Neuronal stem cell (in vitro differentiated cells): ENCODE results near the gene PSENEN.

ENCODE experiments used
- DNase-seq: peaks from one replicate; pipeline ENCODE4 v3.0.0-alpha.2; 2013; ENCODE audit warnings: low spot score
- H2AFZ ChIP-seq: one replicate; pipeline ENCODE4 v1.6.1; 2013; ENCODE audit warnings: mild to moderate bottlenecking, low read length, inconsistent platforms
- H2AK5ac ChIP-seq: 2 replicates; pipeline ENCODE4 v1.6.1; 2013; ENCODE audit warnings: low read depth, mild to moderate bottlenecking, inconsistent platforms, low read length, moderate library complexity, mixed read lengths
- H2BK120ac ChIP-seq: 2 replicates; pipeline ENCODE4 v1.6.1; 2013; ENCODE audit warnings: low read depth, mild to moderate bottlenecking, inconsistent platforms, low read length, moderate library complexity, mixed read lengths
- H2BK12ac ChIP-seq: one replicate; pipeline ENCODE4 v1.6.1; 2013; ENCODE audit warnings: low read length, inconsistent platforms
- H2BK15ac ChIP-seq: 2 replicates; pipeline ENCODE4 v1.6.1; 2013; ENCODE audit warnings: mild to moderate bottlenecking, low read length, inconsistent platforms, mixed read lengths
- H2BK5ac ChIP-seq: one replicate; pipeline ENCODE4 v1.6.1; 2013; ENCODE audit warnings: inconsistent platforms, mild to moderate bottlenecking, low read length, moderate library complexity
- H3K14ac ChIP-seq: one replicate; pipeline ENCODE4 v1.6.1; 2013; ENCODE audit warnings: low read length, inconsistent platforms
- H3K18ac ChIP-seq: 2 replicates; pipeline ENCODE4 v1.6.1; 2013; ENCODE audit warnings: low read length, inconsistent platforms
- H3K23ac ChIP-seq: 2 replicates; pipeline ENCODE4 v1.6.1; 2013; ENCODE audit warnings: low read depth, mild to moderate bottlenecking, mixed read lengths, low read length, inconsistent platforms; ENCODE audit not compliant: poor library complexity
- H3K27ac ChIP-seq: replicated peaks from 3 replicates; pipeline ENCODE4 v1.5.1; 2013; ENCODE audit warnings: low read length, inconsistent platforms
- H3K27me3 ChIP-seq, 3 experiments: 2 replicates each; pipeline ENCODE4 v1.6.1; 2013; ENCODE audit warnings: low read length in 3 of 3, mild to moderate bottlenecking in 2 of 3, inconsistent platforms in 1 of 3, low read depth in 1 of 3, mixed read lengths in 1 of 3, moderate library complexity in 1 of 3; ENCODE audit not compliant: control insufficient read depth in 3 of 3, insufficient read depth in 3 of 3
- H3K36me3 ChIP-seq, 2 donors: replicated peaks in 1 of 2; 2 replicates each; pipeline ENCODE4 v1.6.1; 2013; ENCODE audit warnings: low read length in 2 of 2; ENCODE audit not compliant: control insufficient read depth in 2 of 2, insufficient read depth in 2 of 2
- H3K4ac ChIP-seq: 2 replicates; pipeline ENCODE4 v1.6.1; 2013; ENCODE audit warnings: inconsistent platforms, mild to moderate bottlenecking, low read length, moderate library complexity
- H3K4me1 ChIP-seq, 2 donors: 1 replicate in 1 of 2; 2 replicates in 1 of 2; pipeline ENCODE4 v1.6.1; 2013; ENCODE audit warnings: low read length in 2 of 2, low read depth in 1 of 2; ENCODE audit not compliant: control insufficient read depth in 2 of 2, insufficient read depth in 1 of 2
- H3K4me2 ChIP-seq: one replicate; pipeline ENCODE4 v1.6.1; 2013; ENCODE audit warnings: mild to moderate bottlenecking, low read length, inconsistent platforms; ENCODE audit not compliant: insufficient read depth, poor library complexity, severe bottlenecking
- H3K4me3 ChIP-seq, 2 donors: 2 replicates each; pipeline ENCODE4 v1.5.1; 2013; ENCODE audit warnings: low read length in 2 of 2, mild to moderate bottlenecking in 2 of 2, inconsistent platforms in 1 of 2, moderate library complexity in 1 of 2
- H3K79me1 ChIP-seq: one replicate; pipeline ENCODE4 v1.6.1; 2013; ENCODE audit warnings: low read depth, mild to moderate bottlenecking, inconsistent platforms, low read length, moderate library complexity
- H3K9ac ChIP-seq: one replicate; pipeline ENCODE4 v1.6.1; 2013; ENCODE audit warnings: mild to moderate bottlenecking, low read depth, low read length, inconsistent platforms; ENCODE audit not compliant: poor library complexity
- H3K9me3 ChIP-seq, 2 donors: replicated peaks in 1 of 2; 2 replicates each; pipeline versions ENCODE3 to v1.6.1; 2013; ENCODE audit warnings: low read length in 2 of 2, mild to moderate bottlenecking in 2 of 2, inconsistent platforms in 1 of 2, low read depth in 1 of 2, mixed read lengths in 1 of 2, moderate library complexity in 1 of 2; ENCODE audit not compliant: control insufficient read depth in 2 of 2, insufficient read depth in 1 of 2
- H4K8ac ChIP-seq: one replicate; pipeline ENCODE4 v1.6.1; 2013; ENCODE audit warnings: low read depth, mild to moderate bottlenecking, inconsistent platforms, low read length, moderate library complexity
- H4K91ac ChIP-seq: one replicate; pipeline ENCODE4 v1.6.1; 2013; ENCODE audit warnings: low read length, low read depth, mild to moderate bottlenecking, inconsistent platforms; ENCODE audit not compliant: poor library complexity
- WGBS, 2 donors: extraction: QIAGEN DNeasy Blood & Tissue Kit; methylation state at CpG; one replicate each; pipeline ENCODE4 v1.1.7; 2013; ENCODE audit warnings: missing lambda C conversion rate in 2 of 2, mixed read lengths in 1 of 2; ENCODE audit not compliant: insufficient read length in 2 of 2, insufficient replicate concordance in 1 of 2; ENCODE audit errors: extremely low coverage in 2 of 2; 5-methylcytosine and 5-hydroxymethylcytosine counted together

PSENEN gene

GRCh38 chr19:35789195-35789977, 43.9 kb downstream of the PSENEN start:
- Histone ChIP-seq H3K23ac (no peak overlapping the region), H2AFZ (no peak overlapping the region), H3K79me1 (peaks cover 1% of the 10 kb centered on the region), H2AK5ac (no peak overlapping the region), H3K4ac (no peak overlapping the region), H3K4me2 (no peak overlapping the region), H3K18ac (no peak overlapping the region), H4K91ac (no peak overlapping the region), H3K36me3 (peaks cover 6 to 30% of the 10 kb centered on the region in 2 donors), H3K4me1 (peaks cover 0 to 3% of the 10 kb centered on the region in 2 donors), H2BK12ac (no peak overlapping the region), H3K27ac (no peak overlapping the region), H3K9me3 (no peaks in the 10 kb centered on the region), H3K27me3 (peaks cover 0 to 5% (median 0%) of the 10 kb centered on the region in 3 experiments), H2BK5ac (no peak overlapping the region), H2BK15ac (no peak overlapping the region), H4K8ac (no peak overlapping the region), H3K14ac (no peak overlapping the region), H3K9ac (peak overlapping the region; percentile 84), H3K4me3 (no peak overlapping the region), H2BK120ac (no peak overlapping the region)
- no peak for DNase-seq
- WGBS, 2 donors = no CpG with 5 or more reads among the region's 11 CpGs

DNA sequence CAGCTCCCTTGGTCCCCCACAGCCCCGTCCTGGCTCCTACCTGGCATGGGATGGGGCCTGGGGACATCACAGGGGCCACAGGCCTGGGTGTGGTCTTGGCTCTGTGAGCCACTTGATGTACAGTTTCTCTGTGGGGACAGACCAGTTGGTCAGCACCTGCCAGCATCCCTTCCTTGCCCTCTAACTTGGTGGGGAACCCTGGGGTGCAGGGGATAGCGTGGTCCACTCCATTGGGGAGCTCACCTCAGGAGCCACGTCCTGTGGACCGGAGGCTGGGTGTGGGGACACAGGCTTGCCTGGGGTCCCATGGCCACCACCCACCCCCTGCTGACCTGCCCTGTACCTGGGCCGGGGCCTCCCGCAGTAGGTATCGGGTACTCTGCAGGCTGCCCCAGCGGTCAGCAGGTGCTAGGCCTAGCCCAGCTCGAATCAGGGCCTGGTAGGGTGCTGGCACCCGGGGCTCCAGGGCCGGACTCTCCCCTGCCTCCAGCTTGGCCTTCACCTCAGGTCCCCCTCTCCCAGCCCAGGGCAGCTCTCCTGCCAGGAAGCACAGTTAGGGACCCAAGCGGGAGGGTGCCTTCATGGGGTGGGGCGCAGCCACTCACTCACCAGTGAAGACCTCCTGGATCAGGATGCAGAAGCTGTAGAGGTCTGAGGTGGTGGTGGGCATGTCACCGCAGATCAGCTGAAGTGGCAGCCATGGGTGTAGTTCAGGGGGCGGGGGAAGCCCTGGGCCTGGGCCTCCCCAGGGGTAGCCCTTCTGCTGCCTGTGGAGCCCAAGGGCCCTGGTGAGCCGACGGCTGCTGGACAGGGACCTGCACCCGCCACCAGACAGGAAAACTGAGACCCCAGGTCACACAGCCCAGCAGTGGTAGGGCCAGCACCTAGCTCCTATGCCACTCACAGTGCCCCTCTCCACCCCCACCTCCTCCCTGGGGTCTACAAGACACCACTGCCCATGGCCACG, 44.8 kb downstream of the PSENEN start:
- Histone ChIP-seq H2BK15ac (no peak overlapping the region), H3K79me1 (peaks cover 1% of the 10 kb centered on the region), H3K4me1 (no peaks in the 10 kb centered on the region), H4K91ac (no peak overlapping the region), H3K27me3 (peaks cover 0 to 10% (median 0%) of the 10 kb centered on the region in 3 experiments), H3K36me3 (peaks cover 6 to 22% of the 10 kb centered on the region in 2 donors), H2BK12ac (peak overlapping the region; percentile 73), H3K23ac (peak overlapping the region; percentile 89), H3K4me3 (peak overlapping the region in 1 of 2 donors; percentile 35), H3K4me2 (no peak overlapping the region), H2BK5ac (no peak overlapping the region), H3K27ac (no peak overlapping the region), H3K4ac (no peak overlapping the region), H3K9ac (peak overlapping the region; percentile 86), H2AFZ (no peak overlapping the region), H2BK120ac (no peak overlapping the region), H3K18ac (no peak overlapping the region), H4K8ac (no peak overlapping the region), H2AK5ac (peak overlapping the region; percentile 63), H3K9me3 (no peaks in the 10 kb centered on the region), H3K14ac (peak overlapping the region; percentile 89)
- WGBS, 2 donors = no CpG with 5 or more reads among the region's 19 CpGs
- DNase-seq = no peak

DNA sequence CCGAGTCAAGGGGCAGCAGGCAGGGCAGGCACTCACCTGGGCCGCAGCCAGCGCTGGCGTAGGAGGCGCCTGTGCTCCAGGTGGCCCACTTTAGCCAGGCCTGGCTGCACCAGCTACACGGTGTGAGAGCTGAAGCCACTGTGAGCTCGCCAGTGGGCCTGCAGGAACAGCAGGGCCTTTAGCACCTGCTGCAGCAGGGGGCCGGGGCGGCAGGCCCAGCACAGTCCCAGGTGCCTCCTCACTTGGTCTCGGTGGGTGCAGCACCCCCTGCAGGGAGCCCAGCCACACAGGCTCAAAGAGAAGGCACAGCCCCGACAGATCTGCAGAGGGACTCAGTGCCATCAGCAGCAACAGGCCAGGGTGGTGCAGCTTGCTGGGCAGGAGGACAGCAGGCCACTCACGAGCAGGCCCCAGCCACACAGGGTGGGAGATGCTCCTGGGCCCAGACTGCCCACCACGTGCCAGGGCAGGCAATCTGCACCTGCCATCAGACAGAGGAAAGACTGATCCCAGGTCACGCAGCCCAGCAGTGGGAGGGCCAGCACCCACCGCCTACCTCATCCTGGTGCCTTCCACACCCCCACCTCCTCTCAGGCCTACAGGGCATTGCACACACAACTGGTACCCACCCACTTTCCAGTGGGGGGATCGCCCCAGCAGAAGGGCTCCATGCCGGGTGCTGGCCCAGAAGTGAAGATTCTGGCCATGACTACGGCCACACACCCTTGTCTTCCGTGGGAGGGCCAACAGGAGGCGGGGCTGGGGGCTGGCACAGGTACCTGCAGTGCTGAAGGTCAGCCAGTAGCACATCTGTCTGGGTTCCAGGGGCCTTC, 45.7 kb downstream of the PSENEN start:
- Histone ChIP-seq H3K14ac (peak overlapping the region; percentile 89), H3K27me3 (peaks cover 0 to 16% (median 4%) of the 10 kb centered on the region in 3 experiments), H3K4me2 (no peak overlapping the region), H3K4me1 (no peaks in the 10 kb centered on the region), H3K18ac (peak overlapping the region; percentile 70), H3K9ac (peak overlapping the region; percentile 86), H2AFZ (no peak overlapping the region), H2BK12ac (peak overlapping the region; percentile 73), H4K8ac (no peak overlapping the region), H2BK5ac (peak overlapping the region; percentile 10), H4K91ac (no peak overlapping the region), H3K79me1 (peaks cover 1% of the 10 kb centered on the region), H3K23ac (peak overlapping the region; percentile 89), H3K36me3 (peaks cover 2 to 13% of the 10 kb centered on the region in 2 donors), H3K9me3 (no peaks in the 10 kb centered on the region), H3K4ac (no peak overlapping the region), H2BK120ac (no peak overlapping the region), H3K27ac (no peak overlapping the region), H2BK15ac (no peak overlapping the region), H3K4me3 (peak overlapping the region in 1 of 2 donors; percentile 35), H2AK5ac (peak overlapping the region; percentile 96)
- DNase-seq = no peak
- WGBS, 2 donors = no CpG with 5 or more reads among the region's 20 CpGs
